HEK293T (cell line): ENCODE data around the gene TJAP1.

Experiments
- CTCF ChIA-PET: fragments of 350-600 bp; formaldehyde crosslinking; extraction: SDS; loops from one replicate; lab custom pipeline; 2021; ENCODE audit warnings: antibody characterized with exemption, inconsistent platforms; lab: Yijun Ruan, JAX
- POLR2A ChIA-PET: fragments of 350-600 bp; formaldehyde crosslinking; extraction: SDS; loops from one replicate; lab custom pipeline; 2020; ENCODE audit warnings: antibody characterized with exemption, inconsistent platforms; lab: Yijun Ruan, JAX
- DNase-seq: peaks from one replicate; pipeline ENCODE4 v3.0.0; 2012; ENCODE audit warnings: mixed read lengths; ENCODE audit errors: extremely low spot score
- ARNT ChIP-seq: fragments of 450-650 bp; IDR thresholded peaks from 2 replicates; pipeline ENCODE4 v1.6.1; 2017; ENCODE audit warnings: mild to moderate bottlenecking
- BHLHE40 ChIP-seq: fragments of 450-650 bp; IDR thresholded peaks from 2 replicates; pipeline ENCODE4 v1.6.1; 2016; ENCODE audit warnings: mild to moderate bottlenecking, moderate library complexity, borderline replicate concordance
- CTBP1 ChIP-seq: fragments of 450-650 bp; IDR thresholded peaks from 2 replicates; pipeline ENCODE4 v1.6.1; 2016; ENCODE audit warnings: borderline replicate concordance
- ELF4 ChIP-seq: fragments of 450-650 bp; IDR thresholded peaks from 2 replicates; pipeline ENCODE4 v1.6.1; 2017; ENCODE audit warnings: antibody characterized with exemption
- FOXA1 ChIP-seq: fragments of 450-650 bp; IDR thresholded peaks from 2 replicates; pipeline ENCODE4 v1.6.1; 2016; ENCODE audit warnings: mild to moderate bottlenecking
- FOXK2 ChIP-seq: fragments of 450-650 bp; IDR thresholded peaks from 2 replicates; pipeline ENCODE4 v1.6.1; 2016; ENCODE audit warnings: mild to moderate bottlenecking
- FOXM1 ChIP-seq: fragments of 450-650 bp; IDR thresholded peaks from 2 replicates; pipeline ENCODE4 v1.6.1; 2017; ENCODE audit warnings: mild to moderate bottlenecking, borderline replicate concordance
- HDGF ChIP-seq: fragments of 450-650 bp; IDR thresholded peaks from 2 replicates; pipeline ENCODE4 v1.6.1; 2017; ENCODE audit warnings: antibody characterized with exemption, borderline replicate concordance
- L3MBTL2 ChIP-seq: fragments of 450-650 bp; conservative IDR thresholded peaks from 2 replicates; pipeline ENCODE4 v1.6.1; 2016; ENCODE audit warnings: mild to moderate bottlenecking
- LEF1 ChIP-seq: fragments of 450-650 bp; IDR thresholded peaks from 2 replicates; pipeline ENCODE4 v1.6.1; 2017; ENCODE audit warnings: mild to moderate bottlenecking, borderline replicate concordance
- NFRKB ChIP-seq: fragments of 450-650 bp; IDR thresholded peaks from 2 replicates; pipeline ENCODE4 v1.6.1; 2016; ENCODE audit warnings: mild to moderate bottlenecking, moderate library complexity
- SP1 ChIP-seq: fragments of 450-650 bp; IDR thresholded peaks from 2 replicates; pipeline ENCODE4 v1.6.1; 2017
- SUZ12 ChIP-seq: fragments of 450-650 bp; IDR thresholded peaks from 2 replicates; pipeline ENCODE4 v1.6.1; 2016; ENCODE audit warnings: mild to moderate bottlenecking
- TARDBP ChIP-seq: fragments of 450-650 bp; IDR thresholded peaks from 2 replicates; pipeline ENCODE4 v1.6.1; 2016
- ZNF384 ChIP-seq: fragments of 450-650 bp; IDR thresholded peaks from 2 replicates; pipeline ENCODE4 v1.6.1; 2016
- TF ChIP-seq, protein P1 (sequence below): fragments of 450-650 bp; IDR thresholded peaks from 2 replicates; pipeline ENCODE4 v1.6.1; 2016

Gene TJAP1

DNA sequence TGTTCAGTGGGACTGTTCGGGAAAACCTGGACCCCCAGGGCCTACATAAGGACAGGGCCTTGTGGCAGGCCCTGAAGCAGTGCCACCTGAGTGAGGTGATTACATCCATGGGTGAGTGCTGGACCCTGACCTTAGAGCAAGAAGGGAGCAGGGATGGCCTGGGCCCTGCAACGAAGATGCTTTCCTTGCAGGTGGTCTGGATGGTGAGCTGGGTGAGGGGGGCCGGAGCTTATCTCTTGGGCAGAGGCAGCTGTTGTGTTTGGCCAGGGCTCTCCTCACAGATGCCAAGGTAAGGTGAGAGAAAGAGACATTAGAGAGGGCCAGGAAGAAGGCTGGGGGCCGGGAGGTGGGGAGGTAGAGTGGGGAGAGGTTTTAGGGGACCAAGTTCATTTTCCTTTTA, 28.5 kb upstream of the TJAP1 start:
- DNase-seq, result no peak
- no peak for TF ChIP-seq L3MBTL2
- no peak for TF ChIP-seq SUZ12
- TF ChIP-seq FOXK2, result no peak
- POLR2A ChIA-PET, result no interaction called here
- CTCF ChIA-PET, result interaction anchor here (0.7 kb wide), 1 partner anchor 48 kb away, joined by 4 read pairs; no protein-coding TSS in a partner anchor

DNA sequence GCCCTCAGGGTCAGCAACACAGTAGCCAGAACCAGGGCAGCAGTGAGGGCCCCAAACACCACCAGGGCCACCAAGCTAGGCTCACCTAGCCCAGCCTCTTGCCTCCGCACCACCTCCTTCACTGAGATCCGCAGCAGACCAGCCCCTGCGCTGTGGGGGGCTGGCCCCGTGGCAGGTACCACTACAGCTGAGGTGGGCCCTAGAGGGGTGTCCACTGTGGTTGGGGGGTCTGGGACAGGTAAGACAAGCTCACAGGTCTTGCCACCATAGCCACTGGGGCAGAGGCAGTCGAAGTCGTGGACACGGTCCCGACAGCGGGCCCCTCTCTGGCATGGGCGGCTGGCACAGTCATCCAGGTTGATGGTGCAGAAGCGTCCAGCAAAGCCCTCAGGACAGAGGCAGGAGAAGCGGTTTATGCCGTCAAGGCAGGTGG, 26.7 kb upstream of the TJAP1 start:
- TF ChIP-seq ELF4 (no peak), NFRKB (no peak), BHLHE40 (no peak), L3MBTL2 (no peak), TARDBP (no peak), ARNT (no peak), FOXM1 (no peak), CTBP1 (no peak), ZNF384 (no peak)
- TF ChIP-seq, protein P1, sequence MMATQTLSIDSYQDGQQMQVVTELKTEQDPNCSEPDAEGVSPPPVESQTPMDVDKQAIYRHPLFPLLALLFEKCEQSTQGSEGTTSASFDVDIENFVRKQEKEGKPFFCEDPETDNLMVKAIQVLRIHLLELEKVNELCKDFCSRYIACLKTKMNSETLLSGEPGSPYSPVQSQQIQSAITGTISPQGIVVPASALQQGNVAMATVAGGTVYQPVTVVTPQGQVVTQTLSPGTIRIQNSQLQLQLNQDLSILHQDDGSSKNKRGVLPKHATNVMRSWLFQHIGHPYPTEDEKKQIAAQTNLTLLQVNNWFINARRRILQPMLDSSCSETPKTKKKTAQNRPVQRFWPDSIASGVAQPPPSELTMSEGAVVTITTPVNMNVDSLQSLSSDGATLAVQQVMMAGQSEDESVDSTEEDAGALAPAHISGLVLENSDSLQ, result no peak
- ChIA-PET CTCF (no interaction called here), POLR2A (interaction anchor here (1.4 kb wide), 1 partner anchor 23 kb away, joined by 4 read pairs; the partner anchor contains the start of gene ABCC10)
- no peak for DNase-seq

DNA sequence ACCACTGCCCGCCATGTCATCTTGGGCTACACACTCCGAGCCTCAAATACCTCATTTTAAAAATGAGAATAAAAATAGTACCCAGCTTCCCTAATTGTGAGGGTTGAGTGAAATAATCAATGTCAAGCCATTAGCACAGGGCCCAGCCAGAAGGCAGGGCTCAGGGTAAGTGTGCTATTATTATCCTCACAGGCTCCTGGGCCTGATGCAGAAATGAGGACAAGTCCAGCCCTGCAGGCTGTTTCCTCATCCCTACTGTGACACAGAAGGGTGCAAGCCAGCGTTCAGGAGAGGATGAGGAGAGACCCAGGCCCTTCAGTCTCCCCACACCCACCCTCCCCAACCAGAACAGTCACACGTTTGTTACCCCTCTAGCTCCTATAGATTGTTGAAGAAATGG, 26.0 kb upstream of the TJAP1 start:
- TF ChIP-seq ELF4 (no peak), ZNF384 (no peak)
- ChIA-PET POLR2A (interaction anchor here (1.4 kb wide), 1 partner anchor 24 kb away, joined by 4 read pairs; the partner anchor contains the start of gene ABCC10), CTCF (no interaction called here)
- no peak for DNase-seq

DNA sequence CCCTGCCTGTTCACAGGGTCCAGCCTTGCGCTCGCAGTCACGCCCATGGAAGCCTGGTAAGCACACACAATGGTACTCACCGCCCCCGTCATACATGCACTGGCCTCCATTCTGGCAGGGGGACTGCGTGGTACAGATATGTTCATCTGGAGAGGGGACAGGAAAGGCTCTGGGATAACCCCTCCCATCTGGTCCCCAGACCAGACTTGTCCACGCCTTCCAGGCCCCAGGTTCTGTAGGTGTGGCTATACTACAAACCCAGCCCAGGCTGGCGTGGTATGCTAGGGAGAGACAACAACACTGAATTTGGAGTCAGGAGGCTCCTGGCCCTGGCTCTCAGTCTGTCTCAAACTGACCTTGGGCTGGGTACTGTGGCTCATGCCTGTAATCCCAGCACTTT, 25.4 kb upstream of the TJAP1 start:
- TF ChIP-seq HDGF, result no peak
- no peak for TF ChIP-seq ARNT
- TF ChIP-seq LEF1, result no peak
- TF ChIP-seq SUZ12, result no peak
- no peak for TF ChIP-seq FOXK2
- ChIA-PET CTCF (interaction anchor here (1.0 to 1.2 kb wide), 2 partner anchors 44 to 54 kb away, joined by 3 to 5 read pairs; no protein-coding TSS in a partner anchor), POLR2A (interaction anchor here (0.8 kb wide), 1 partner anchor 26 kb away, joined by 4 read pairs; the partner anchor contains the start of gene TJAP1)
- no peak for DNase-seq

DNA sequence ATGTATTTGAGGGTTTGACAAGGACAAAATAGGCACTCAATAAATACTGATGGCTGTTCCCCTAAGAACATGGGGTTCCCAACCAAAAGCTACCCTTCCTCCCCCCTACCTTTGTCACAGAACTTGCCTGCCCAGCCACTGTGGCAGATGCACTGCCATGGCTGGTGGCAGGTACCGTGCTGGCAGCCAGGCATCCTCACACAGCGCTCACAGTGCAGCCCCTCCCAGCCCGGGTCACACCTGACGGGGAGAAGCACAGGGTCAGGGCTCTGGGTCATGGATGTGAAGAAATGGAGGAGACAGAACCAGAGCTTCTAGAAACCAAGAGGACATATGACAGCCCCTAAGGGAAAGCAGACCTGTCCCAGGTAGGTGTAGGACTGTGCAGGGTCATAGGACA, 24.5 kb upstream of the TJAP1 start:
- CTCF ChIA-PET, result interaction anchor here (1.0 to 1.2 kb wide), 2 partner anchors 43 to 53 kb away, joined by 3 to 5 read pairs; no protein-coding TSS in a partner anchor
- no peak for DNase-seq
- POLR2A ChIA-PET, result interaction anchor here (0.8 to 1.0 kb wide), 2 partner anchors 25 kb away, joined by 3 to 4 read pairs; partner anchors contain the start of genes ABCC10 and TJAP1
- no peak for TF ChIP-seq SP1
- no peak for TF ChIP-seq BHLHE40
- TF ChIP-seq SUZ12, result no peak
- TF ChIP-seq ARNT, result no peak
- no peak for TF ChIP-seq ELF4
- TF ChIP-seq FOXM1, result no peak
- no peak for TF ChIP-seq L3MBTL2
- TF ChIP-seq FOXA1, result no peak
- no peak for TF ChIP-seq CTBP1
- TF ChIP-seq NFRKB, result no peak
- TF ChIP-seq, protein P1, result no peak

DNA sequence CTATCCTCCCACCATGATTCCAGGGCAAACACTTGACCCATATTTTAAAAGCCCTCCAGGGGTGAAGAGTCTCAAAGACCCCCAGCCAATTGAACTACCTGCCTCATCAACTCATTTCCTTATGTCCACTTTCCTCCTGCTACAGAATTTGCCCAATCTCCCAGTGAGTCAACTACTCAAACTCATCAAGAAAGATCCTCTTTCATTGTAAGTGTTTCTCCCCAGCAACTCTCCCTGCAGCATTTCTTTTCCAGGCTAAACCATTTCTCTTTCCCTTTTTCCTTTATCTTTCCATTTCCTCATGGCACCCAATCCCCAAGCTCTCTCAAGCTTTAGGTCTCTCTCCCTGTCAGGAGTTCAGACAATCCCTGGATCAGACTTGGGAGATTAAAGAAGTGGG, 23.5 kb upstream of the TJAP1 start:
- TF ChIP-seq ELF4 (no peak), FOXM1 (no peak), ARNT (no peak), NFRKB (no peak), TARDBP (no peak), SP1 (no peak)
- TF ChIP-seq, protein P1, result no peak
- POLR2A ChIA-PET, result interaction anchor here (1.0 kb wide), 1 partner anchor 26 kb away, joined by 3 read pairs; the partner anchor contains the start of gene ABCC10
- DNase-seq, result no peak
- CTCF ChIA-PET, result interaction anchor here (0.6 to 0.9 kb wide), 2 partner anchors 45 to 493 kb away, joined by 3 read pairs; no protein-coding TSS in a partner anchor

DNA sequence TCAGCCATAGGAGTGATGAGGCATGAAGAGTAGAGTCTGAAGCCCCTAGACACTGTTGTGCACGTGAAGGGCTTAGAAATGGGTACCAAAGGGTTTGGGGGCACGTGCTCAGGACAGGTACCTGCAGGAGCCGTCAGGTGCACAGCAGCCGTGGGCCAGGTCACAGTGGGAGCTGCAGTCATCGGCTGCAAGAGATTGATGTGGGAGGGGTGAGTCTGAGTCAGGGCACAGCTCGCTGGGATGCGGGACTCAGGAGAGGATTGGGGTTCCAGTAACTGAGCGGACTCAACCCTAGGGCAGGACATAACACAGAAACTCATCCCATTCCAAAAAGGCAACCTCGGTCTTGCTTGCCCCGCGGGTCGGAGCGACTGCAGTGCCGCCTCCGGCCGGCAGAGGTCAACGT, 23.1 kb upstream of the TJAP1 start:
- ChIA-PET POLR2A (no interaction called here), CTCF (interaction anchor here (0.6 to 0.9 kb wide), 2 partner anchors 44 to 493 kb away, joined by 3 read pairs; no protein-coding TSS in a partner anchor)
- no peak for DNase-seq
- TF ChIP-seq SP1, result no peak
- TF ChIP-seq NFRKB, result no peak
- TF ChIP-seq FOXA1, result no peak
- no peak for TF ChIP-seq FOXK2
- no peak for TF ChIP-seq ARNT
- no peak for TF ChIP-seq SUZ12
- TF ChIP-seq TARDBP, result no peak
- TF ChIP-seq L3MBTL2, result no peak
- TF ChIP-seq, protein P1, result no peak
- TF ChIP-seq LEF1, result no peak
- TF ChIP-seq ELF4, result no peak
- no peak for TF ChIP-seq FOXM1
- no peak for TF ChIP-seq HDGF
